ENCODE data around the gene SYT17.

The SYT17 gene

DNA sequence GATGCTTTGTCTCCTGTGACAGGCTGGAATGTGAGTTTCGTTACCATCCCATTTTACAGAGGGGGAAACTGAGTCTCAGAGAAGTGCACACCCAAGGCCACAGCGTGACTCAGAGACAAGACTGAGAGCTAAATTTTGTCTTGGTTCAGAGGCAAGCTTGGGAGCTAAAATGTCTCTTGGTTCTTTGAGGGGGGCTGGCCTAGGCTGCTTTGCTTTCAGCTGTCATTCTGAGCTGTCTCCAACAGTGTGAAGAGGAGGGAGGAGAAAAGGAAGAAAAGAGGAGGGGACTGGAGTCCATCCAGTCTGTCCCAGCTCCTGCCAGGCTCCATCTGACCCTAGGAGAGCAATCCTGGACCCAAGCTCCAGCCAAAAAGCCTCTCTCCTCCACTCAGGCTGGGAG lies 117.4 kb downstream of the SYT17 start, which contains the start of gene CLEC19A:
Gene CLEC19A (plus strand): TSS at position 301 of the 400 bp plus-strand sequence. CDS start 121 bp downstream, outside the sequence.
- H3K9ac ChIP-seq (ENCODE audit: low read depth, low read length, poor library complexity), result no peak within 1 kb of the TSS
- peak within 1 kb of the TSS; percentile 94 for H4K91ac ChIP-seq (ENCODE audit: low read depth, low read length, poor library complexity)
- peak within 1 kb of the TSS; percentile 73 for H2BK5ac ChIP-seq (ENCODE audit: low read length)
- peak within 1 kb of the TSS; percentile 30 for H3K4me2 ChIP-seq (ENCODE audit: insufficient read depth, low read length, poor library complexity, severe bottlenecking)
- H2AFZ ChIP-seq (ENCODE audit: low read length), result no peak within 1 kb of the TSS
- DNase-seq (ENCODE audit: low spot score), result no peak
- no peaks in the 10 kb centered on the region for H3K27me3 ChIP-seq (ENCODE audit: control insufficient read depth in 3 of 3, insufficient read depth in 3 of 3, low read depth in 1 of 3, low read length in 3 of 3)
- H3K14ac ChIP-seq (ENCODE audit: low read length), result no peak within 1 kb of the TSS
- H2AK5ac ChIP-seq (ENCODE audit: low read depth, low read length), result peak within 1 kb of the TSS; percentile 94
- no peaks in the 10 kb centered on the region for H3K9me3 ChIP-seq (replicated peaks in 1 of 2; ENCODE audit: control insufficient read depth in 2 of 2, insufficient read depth in 1 of 2, low read depth in 1 of 2, low read length in 2 of 2)
- H2BK15ac ChIP-seq (ENCODE audit: low read length), result peak within 1 kb of the TSS; percentile 52
- H3K4me3 ChIP-seq (ENCODE audit: low read length in 2 of 2), result no peak within 1 kb of the TSS
- peak within 1 kb of the TSS; percentile 33 for H3K27ac ChIP-seq (replicated peaks; ENCODE audit: low read length)
- H3K36me3 ChIP-seq (replicated peaks in 1 of 2; ENCODE audit: control insufficient read depth in 2 of 2, insufficient read depth in 2 of 2, low read length in 2 of 2), result no peaks in the 10 kb centered on the region
- no peak within 1 kb of the TSS for H3K23ac ChIP-seq (ENCODE audit: low read depth, low read length, poor library complexity)
- H3K4me1 ChIP-seq (ENCODE audit: control insufficient read depth in 2 of 2, insufficient read depth in 1 of 2, low read depth in 1 of 2, low read length in 2 of 2), result peaks cover 9 to 34% of the 10 kb centered on the region in 2 donors
- no peaks in the 10 kb centered on the region for H3K79me1 ChIP-seq (ENCODE audit: low read depth, low read length)
- H3K18ac ChIP-seq (ENCODE audit: low read length), result peak within 1 kb of the TSS; percentile 94
- H2BK120ac ChIP-seq (ENCODE audit: low read depth, low read length), result peak within 1 kb of the TSS; percentile 43
- peak within 1 kb of the TSS; percentile 54 for H3K4ac ChIP-seq (ENCODE audit: low read length)
- peak within 1 kb of the TSS; percentile 87 for H2BK12ac ChIP-seq (ENCODE audit: low read length)
- H4K8ac ChIP-seq (ENCODE audit: low read depth, low read length), result no peak within 1 kb of the TSS
- WGBS, 2 donors (ENCODE audit: extremely low coverage in 2 of 2, insufficient read length in 2 of 2, insufficient replicate concordance in 1 of 2), result no CpG with 5 or more reads among the region's 2 CpGs

DNA sequence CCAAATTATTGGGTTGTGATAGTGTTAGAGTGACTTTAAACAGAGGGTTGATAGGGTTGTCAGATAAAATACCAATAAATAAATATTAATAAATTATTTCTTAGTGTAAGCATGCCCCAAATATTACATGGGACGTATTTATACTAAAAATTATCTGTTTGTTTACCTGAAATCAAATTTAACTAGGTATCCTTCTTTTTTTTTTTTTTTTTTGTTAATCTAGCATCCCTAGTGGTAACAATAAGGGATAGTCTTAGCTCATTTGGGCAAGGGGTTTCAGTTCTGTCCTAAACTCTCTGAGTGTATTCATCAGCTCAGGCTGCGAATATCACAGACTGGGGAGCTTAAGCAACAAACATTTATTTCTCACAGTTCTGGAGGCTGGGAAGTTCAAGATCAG lies 118.8 kb downstream of the SYT17 start:
- Histone ChIP-seq H2AK5ac (ENCODE audit: low read depth, low read length) (no peak overlapping the region), H3K4ac (ENCODE audit: low read length) (no peak overlapping the region), H3K4me2 (ENCODE audit: insufficient read depth, low read length, poor library complexity, severe bottlenecking) (no peak overlapping the region), H3K14ac (ENCODE audit: low read length) (no peak overlapping the region), H3K79me1 (ENCODE audit: low read depth, low read length) (no peaks in the 10 kb centered on the region), H2BK12ac (ENCODE audit: low read length) (no peak overlapping the region), H2AFZ (ENCODE audit: low read length) (no peak overlapping the region), H2BK5ac (ENCODE audit: low read length) (no peak overlapping the region), H4K91ac (ENCODE audit: low read depth, low read length, poor library complexity) (no peak overlapping the region), H3K9me3 (replicated peaks in 1 of 2; ENCODE audit: control insufficient read depth in 2 of 2, insufficient read depth in 1 of 2, low read depth in 1 of 2, low read length in 2 of 2) (no peaks in the 10 kb centered on the region), H3K27ac (replicated peaks; ENCODE audit: low read length) (no peak overlapping the region), H3K18ac (ENCODE audit: low read length) (no peak overlapping the region), H3K4me1 (ENCODE audit: control insufficient read depth in 2 of 2, insufficient read depth in 1 of 2, low read depth in 1 of 2, low read length in 2 of 2) (peaks cover 17 to 42% of the 10 kb centered on the region in 2 donors), H3K23ac (ENCODE audit: low read depth, low read length, poor library complexity) (no peak overlapping the region), H3K36me3 (replicated peaks in 1 of 2; ENCODE audit: control insufficient read depth in 2 of 2, insufficient read depth in 2 of 2, low read length in 2 of 2) (no peaks in the 10 kb centered on the region), H2BK15ac (ENCODE audit: low read length) (no peak overlapping the region), H3K27me3 (ENCODE audit: control insufficient read depth in 3 of 3, insufficient read depth in 3 of 3, low read depth in 1 of 3, low read length in 3 of 3) (no peaks in the 10 kb centered on the region), H3K4me3 (ENCODE audit: low read length in 2 of 2) (no peak overlapping the region), H2BK120ac (ENCODE audit: low read depth, low read length) (no peak overlapping the region), H4K8ac (ENCODE audit: low read depth, low read length) (no peak overlapping the region), H3K9ac (ENCODE audit: low read depth, low read length, poor library complexity) (no peak overlapping the region)
- no peak for DNase-seq (ENCODE audit: low spot score)
- WGBS, 2 donors (ENCODE audit: extremely low coverage in 2 of 2, insufficient read length in 2 of 2, insufficient replicate concordance in 1 of 2), result no CpG with 5 or more reads among the region's 2 CpGs

DNA sequence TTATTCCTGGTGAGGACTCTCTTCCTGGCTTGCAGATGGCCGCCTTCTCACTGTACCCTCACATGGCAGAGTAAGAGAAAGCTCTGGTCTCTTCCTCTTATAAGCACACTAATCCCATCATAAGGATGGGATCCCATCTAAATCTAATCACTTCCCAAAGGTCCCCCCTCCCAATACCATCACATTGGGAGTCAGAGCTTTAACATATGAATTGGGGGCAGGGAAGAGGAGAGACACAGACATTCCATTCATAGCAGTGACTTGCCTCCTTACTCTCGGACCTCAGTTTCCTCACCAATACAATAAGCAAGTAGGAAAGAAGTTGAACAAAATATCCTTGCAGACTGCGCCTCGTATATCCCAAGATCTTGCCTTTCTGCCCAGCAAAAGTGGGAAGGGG lies 119.2 kb downstream of the SYT17 start:
- Histone ChIP-seq H3K27ac (replicated peaks; ENCODE audit: low read length) (no peak overlapping the region), H2AK5ac (ENCODE audit: low read depth, low read length) (no peak overlapping the region), H3K4me2 (ENCODE audit: insufficient read depth, low read length, poor library complexity, severe bottlenecking) (no peak overlapping the region), H2AFZ (ENCODE audit: low read length) (no peak overlapping the region), H3K79me1 (ENCODE audit: low read depth, low read length) (no peaks in the 10 kb centered on the region), H3K4me3 (ENCODE audit: low read length in 2 of 2) (no peak overlapping the region), H3K4ac (ENCODE audit: low read length) (no peak overlapping the region), H4K8ac (ENCODE audit: low read depth, low read length) (no peak overlapping the region), H3K9me3 (replicated peaks in 1 of 2; ENCODE audit: control insufficient read depth in 2 of 2, insufficient read depth in 1 of 2, low read depth in 1 of 2, low read length in 2 of 2) (no peaks in the 10 kb centered on the region), H2BK12ac (ENCODE audit: low read length) (no peak overlapping the region), H4K91ac (ENCODE audit: low read depth, low read length, poor library complexity) (no peak overlapping the region), H2BK120ac (ENCODE audit: low read depth, low read length) (no peak overlapping the region), H2BK5ac (ENCODE audit: low read length) (no peak overlapping the region), H3K4me1 (ENCODE audit: control insufficient read depth in 2 of 2, insufficient read depth in 1 of 2, low read depth in 1 of 2, low read length in 2 of 2) (peaks cover 18 to 45% of the 10 kb centered on the region in 2 donors), H3K14ac (ENCODE audit: low read length) (no peak overlapping the region), H3K27me3 (ENCODE audit: control insufficient read depth in 3 of 3, insufficient read depth in 3 of 3, low read depth in 1 of 3, low read length in 3 of 3) (no peaks in the 10 kb centered on the region), H3K9ac (ENCODE audit: low read depth, low read length, poor library complexity) (no peak overlapping the region), H3K36me3 (replicated peaks in 1 of 2; ENCODE audit: control insufficient read depth in 2 of 2, insufficient read depth in 2 of 2, low read length in 2 of 2) (no peaks in the 10 kb centered on the region), H2BK15ac (ENCODE audit: low read length) (no peak overlapping the region), H3K18ac (ENCODE audit: low read length) (no peak overlapping the region), H3K23ac (ENCODE audit: low read depth, low read length, poor library complexity) (no peak overlapping the region)
- WGBS, 2 donors (ENCODE audit: extremely low coverage in 2 of 2, insufficient read length in 2 of 2, insufficient replicate concordance in 1 of 2), result no CpG with 5 or more reads among the region's 4 CpGs
- DNase-seq (ENCODE audit: low spot score), result no peak

DNA sequence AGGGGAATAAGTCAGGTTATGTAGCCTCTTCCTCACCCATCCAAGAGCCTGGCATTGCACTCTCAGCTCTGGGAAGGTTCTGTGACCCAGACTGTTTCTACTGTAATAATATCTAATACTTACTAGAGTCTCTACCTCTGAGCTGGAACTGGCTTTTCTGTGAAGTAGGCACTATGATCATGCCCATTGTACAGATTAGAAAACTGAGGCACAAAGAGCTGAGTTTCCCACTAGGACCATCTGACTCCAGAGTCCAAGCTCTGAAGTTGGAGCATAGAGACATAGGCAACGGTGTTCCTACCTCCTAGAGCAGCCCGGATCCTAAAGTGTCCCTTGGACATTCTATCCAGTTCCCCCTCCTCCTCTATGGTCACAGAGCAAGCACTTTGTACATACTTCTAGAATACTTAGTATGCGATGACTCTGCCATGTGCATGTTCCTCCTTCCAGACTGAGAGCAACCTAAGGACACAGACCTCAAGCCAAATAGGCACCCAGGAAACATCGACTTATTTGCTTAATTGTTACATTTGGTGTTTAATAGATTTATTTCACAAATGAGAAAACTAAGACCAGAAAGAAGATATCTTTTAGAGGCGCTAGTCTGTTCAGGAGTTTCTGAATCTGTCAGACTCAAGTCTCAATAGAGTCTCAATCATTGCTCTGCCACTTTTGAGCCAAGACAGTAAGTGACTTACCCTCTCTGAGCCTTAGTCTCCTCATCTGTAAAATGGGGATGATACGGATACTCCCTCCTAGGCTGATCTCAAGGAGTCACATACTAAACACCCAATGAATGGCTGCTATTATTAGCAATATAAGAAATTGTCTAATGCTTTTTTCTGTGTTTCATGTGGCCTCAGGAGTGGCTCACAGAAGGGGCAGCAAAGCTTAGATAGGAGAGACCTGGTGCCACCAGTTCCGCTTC lies 121.1 kb downstream of the SYT17 start:
- Histone ChIP-seq H3K4me1 (ENCODE audit: control insufficient read depth in 2 of 2, insufficient read depth in 1 of 2, low read depth in 1 of 2, low read length in 2 of 2) (peaks cover 18 to 57% of the 10 kb centered on the region in 2 donors), H3K18ac (ENCODE audit: low read length) (peak overlapping the region; percentile 97), H3K4ac (ENCODE audit: low read length) (no peak overlapping the region), H3K27ac (replicated peaks; ENCODE audit: low read length) (peak overlapping the region; percentile 99), H4K8ac (ENCODE audit: low read depth, low read length) (peak overlapping the region; percentile 70), H2AFZ (ENCODE audit: low read length) (peak overlapping the region; percentile 33), H2BK15ac (ENCODE audit: low read length) (no peak overlapping the region), H3K4me3 (ENCODE audit: low read length in 2 of 2) (no peak overlapping the region), H3K4me2 (ENCODE audit: insufficient read depth, low read length, poor library complexity, severe bottlenecking) (peak overlapping the region; percentile 42), H4K91ac (ENCODE audit: low read depth, low read length, poor library complexity) (peak overlapping the region; percentile 97), H3K27me3 (ENCODE audit: control insufficient read depth in 3 of 3, insufficient read depth in 3 of 3, low read depth in 1 of 3, low read length in 3 of 3) (peaks cover 0 to 5% (median 0%) of the 10 kb centered on the region in 3 experiments), H3K9me3 (replicated peaks in 1 of 2; ENCODE audit: control insufficient read depth in 2 of 2, insufficient read depth in 1 of 2, low read depth in 1 of 2, low read length in 2 of 2) (no peaks in the 10 kb centered on the region), H3K79me1 (ENCODE audit: low read depth, low read length) (no peaks in the 10 kb centered on the region), H3K14ac (ENCODE audit: low read length) (no peak overlapping the region), H2BK5ac (ENCODE audit: low read length) (peak overlapping the region; percentile 98), H3K23ac (ENCODE audit: low read depth, low read length, poor library complexity) (no peak overlapping the region), H2BK12ac (ENCODE audit: low read length) (peak overlapping the region; percentile 60), H3K36me3 (replicated peaks in 1 of 2; ENCODE audit: control insufficient read depth in 2 of 2, insufficient read depth in 2 of 2, low read length in 2 of 2) (no peaks in the 10 kb centered on the region), H2AK5ac (ENCODE audit: low read depth, low read length) (peak overlapping the region; percentile 87), H3K9ac (ENCODE audit: low read depth, low read length, poor library complexity) (no peak overlapping the region), H2BK120ac (ENCODE audit: low read depth, low read length) (peak overlapping the region; percentile 74)
- WGBS, 2 donors (ENCODE audit: extremely low coverage in 2 of 2, insufficient read length in 2 of 2, insufficient replicate concordance in 1 of 2), result no CpG with 5 or more reads among the region's 7 CpGs
- no peak for DNase-seq (ENCODE audit: low spot score)
